GM21381 (cell line): ENCODE measurements around the gene TRMT6.
A peak's percentile ranks its signal among the peaks of the same experiment; 100 is the strongest.

Source experiments
- ATAC-seq: cut with Tn5 transposase; IDR thresholded peaks from one replicate; pipeline ENCODE4 v1.9.1; 2021; ENCODE audit warnings: mild to moderate bottlenecking, moderate library complexity; ENCODE audit not compliant: unreplicated experiment

TRMT6 gene, protein sequence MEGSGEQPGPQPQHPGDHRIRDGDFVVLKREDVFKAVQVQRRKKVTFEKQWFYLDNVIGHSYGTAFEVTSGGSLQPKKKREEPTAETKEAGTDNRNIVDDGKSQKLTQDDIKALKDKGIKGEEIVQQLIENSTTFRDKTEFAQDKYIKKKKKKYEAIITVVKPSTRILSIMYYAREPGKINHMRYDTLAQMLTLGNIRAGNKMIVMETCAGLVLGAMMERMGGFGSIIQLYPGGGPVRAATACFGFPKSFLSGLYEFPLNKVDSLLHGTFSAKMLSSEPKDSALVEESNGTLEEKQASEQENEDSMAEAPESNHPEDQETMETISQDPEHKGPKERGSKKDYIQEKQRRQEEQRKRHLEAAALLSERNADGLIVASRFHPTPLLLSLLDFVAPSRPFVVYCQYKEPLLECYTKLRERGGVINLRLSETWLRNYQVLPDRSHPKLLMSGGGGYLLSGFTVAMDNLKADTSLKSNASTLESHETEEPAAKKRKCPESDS

DNA sequence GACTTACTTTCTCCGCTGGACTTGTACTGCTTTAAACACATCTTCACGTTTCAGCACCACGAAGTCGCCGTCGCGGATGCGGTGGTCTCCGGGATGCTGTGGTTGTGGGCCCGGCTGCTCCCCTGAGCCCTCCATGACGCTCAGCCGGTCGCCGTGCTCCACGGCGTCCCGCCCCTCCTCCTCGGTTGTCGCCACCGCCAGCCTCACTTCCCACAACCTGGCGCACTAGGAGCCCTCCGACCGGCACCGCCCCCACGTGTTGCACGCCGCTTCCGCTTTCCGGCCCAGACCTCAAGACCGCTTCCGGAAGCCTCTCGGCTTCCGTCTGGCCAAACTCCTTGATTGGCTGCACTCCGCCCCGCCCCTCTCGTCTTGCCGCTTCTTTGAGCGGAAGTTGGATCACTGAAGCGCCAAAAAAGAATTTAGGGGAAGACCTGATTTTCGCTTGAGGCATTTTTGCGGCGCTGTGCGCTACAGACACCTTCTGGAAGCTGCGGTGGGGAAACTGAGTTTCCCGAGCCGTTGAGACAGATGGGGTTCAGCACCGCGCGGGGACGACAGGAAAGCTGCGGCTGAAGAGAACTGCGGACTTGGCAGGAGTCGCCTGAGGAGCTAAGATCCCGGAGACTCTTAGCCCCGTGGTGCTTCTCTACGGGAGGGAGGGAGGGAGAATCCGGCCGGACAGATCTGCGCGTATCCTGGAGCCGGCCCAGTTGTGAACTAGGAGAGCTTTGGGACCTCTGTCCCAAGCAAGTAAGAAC, at the start of gene TRMT6, which contains the start of gene MCM8:
TRMT6 (minus strand) TSS at position 263 of the 761 bp plus-strand sequence; CDS start at position 135, 128 bp downstream.
MCM8 (plus strand) TSS at position 382 of the 761 bp plus-strand sequence. CDS start 1,364 bp downstream, outside the sequence.
- ATAC-seq = peak; percentile 96

DNA sequence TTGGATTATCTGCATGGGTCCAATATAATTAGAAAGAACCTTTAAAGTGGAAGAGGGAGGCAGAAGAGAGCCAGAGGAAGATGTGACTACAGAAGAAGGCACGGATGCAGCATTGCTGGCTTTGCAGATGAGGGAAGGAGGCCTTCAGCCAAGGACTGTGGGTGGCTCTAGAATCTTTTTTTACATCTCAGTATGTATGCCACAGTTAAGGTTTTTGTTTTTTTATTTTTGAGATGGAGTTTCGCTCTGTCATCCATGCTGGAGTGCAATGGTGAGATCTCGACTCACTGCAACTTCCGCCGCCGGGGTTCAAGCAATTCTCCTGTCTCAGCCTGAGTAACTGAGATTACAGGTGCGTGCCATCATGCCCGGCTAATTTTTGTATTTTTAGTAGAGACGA, 49.5 kb upstream of the TRMT6 start:
- ATAC-seq = no peak

DNA sequence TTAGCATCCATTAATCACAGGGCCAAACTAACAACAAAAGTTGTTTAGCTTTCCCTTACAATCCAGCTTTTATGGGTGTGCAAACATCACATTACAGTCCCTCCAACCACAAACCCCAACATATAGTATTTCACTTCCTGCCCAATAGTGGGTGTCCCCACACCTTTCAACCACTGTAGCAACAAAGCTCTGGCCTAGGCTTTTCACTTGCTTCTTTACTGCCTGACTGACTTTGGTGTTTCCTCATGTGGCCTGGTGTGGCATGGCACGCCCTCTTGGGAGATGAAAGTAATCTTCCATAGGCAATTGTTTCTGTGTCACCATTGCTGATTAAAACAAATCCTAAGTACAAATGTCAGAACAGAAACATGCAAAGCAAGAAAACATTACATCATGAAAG, 46.4 kb upstream of the TRMT6 start:
- ATAC-seq = peak; percentile 97

DNA sequence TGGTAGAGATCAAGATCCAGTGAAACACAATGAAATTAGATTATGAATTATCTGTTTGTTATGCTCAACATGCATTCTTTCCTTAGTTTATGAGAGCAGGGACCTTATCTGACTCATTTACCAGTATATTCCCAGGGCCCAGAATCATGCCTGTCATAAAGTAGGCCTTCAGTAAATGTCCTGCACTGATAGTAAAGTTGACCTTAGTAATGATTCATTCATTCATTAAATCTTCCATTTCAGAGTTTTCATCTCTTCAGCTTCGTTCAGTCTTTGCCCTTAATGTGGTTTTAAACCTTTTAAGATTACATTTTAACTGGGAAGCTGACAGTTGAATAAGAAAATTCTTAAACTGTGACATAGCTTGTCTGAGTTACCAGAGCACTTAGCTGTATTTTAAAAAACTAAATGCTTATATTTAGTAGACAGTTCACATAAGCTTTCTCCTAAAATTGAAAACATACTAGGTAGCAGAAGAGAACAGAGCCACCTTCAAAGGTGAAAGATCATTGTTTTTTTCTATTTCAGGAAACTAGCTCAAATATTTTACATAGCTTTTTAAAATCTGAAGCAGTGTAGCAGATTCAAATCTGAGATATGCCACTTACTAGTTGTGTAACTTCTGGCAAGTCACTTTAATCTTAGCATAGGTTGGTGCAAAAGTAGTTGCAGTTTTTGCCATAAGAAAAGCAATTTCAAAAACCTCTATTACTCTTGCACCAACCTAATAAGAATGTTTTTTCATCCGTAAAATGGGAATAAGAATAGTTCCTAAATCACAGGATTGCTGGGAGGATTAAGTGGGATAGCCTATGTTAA, 41.5 kb upstream of the TRMT6 start:
- no peak for ATAC-seq

DNA sequence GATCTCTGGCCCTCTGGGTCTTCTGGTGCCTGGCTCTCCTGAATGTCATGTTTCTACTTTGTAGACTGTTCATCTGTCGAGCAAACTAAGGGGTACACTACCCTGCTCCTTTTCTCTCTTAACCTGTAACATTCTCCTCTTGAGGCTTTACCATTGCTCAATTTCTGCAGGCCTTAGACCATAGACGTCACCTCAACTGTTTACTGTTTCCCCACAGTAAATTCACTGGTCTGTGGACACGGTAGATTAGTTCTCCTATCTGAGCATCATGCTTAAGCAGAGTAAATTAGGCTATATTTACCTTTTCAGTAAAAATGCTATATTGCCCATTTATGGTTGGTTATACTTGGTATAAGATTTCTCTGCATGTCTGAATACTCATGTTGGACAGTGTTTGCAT, 40.6 kb upstream of the TRMT6 start:
- no peak for ATAC-seq

DNA sequence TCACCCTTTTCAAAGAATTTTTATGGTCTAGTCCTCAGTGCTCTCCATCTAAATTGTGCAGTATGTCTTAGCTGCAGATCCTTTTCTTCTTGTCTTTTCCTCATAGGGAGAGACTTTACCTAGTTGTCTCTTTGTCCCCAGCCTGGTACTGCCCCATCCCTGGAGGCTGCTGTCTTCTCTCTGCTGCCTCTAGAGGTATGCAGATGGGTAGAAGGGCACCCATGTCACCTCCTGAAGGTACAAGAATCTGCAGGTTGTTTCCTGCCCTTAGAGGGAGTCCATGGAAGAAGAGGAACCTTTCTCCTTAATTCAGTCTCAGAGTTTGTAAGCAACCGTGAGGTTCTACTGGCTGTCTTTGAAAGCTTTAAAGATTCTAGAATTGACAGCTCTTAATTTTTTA, 39.2 kb upstream of the TRMT6 start:
- no peak for ATAC-seq

DNA sequence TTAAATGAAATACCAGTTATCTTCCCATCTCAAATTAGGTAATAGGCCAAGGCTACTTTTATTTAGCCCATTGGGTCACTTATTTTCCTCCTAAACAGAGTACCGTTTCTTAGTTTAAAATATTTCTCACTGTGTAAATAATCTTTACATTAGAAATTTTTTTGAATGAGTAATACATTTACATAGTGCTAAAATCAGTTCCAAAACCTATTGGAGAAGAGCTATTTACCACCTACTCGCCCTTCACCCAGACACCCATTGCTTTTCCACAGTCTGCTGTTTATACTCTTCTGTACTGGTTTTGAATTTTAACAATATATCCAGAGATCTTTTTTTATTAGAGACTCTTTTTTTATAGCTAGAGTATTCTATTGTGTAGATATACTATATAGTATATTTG, 37.0 kb upstream of the TRMT6 start:
- no peak for ATAC-seq

DNA sequence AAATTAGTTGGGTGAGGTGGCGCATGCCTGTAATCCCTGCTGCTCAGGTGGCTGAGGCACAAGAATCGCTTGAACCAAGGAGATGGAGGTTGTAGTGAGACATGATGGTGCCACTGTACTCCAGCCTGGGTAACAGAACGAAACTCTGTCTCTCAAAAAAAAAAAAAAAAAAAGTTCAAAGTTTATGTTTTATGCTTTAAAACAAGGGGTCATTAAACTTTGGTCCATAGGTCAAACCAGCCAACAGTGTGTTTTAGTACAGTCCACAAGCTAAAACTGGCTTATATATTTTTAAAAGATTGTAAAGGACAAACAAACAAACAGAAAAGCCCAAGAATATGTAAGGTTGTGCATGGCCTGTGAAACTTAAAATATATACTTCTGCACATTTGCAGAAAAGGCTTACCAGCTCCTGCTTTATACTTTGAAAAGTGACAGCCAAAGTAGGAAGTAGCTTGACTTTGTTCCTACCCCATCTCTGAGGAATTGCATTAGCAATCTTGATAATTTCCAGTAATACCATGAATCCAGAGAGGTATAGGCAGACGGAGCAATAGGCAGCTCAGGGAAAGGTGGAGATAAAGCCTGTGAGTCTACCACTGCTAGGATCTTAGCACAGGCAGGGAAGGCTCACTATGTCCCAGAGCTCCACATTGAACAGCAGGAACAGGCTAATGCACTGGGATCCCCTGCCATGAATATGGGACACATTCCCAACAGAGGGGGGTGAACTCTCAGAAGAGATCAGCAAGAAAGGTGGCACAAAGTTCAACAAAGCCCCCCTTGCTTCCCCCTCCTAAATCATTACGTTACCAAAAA, 30.6 kb upstream of the TRMT6 start:
- no peak for ATAC-seq

DNA sequence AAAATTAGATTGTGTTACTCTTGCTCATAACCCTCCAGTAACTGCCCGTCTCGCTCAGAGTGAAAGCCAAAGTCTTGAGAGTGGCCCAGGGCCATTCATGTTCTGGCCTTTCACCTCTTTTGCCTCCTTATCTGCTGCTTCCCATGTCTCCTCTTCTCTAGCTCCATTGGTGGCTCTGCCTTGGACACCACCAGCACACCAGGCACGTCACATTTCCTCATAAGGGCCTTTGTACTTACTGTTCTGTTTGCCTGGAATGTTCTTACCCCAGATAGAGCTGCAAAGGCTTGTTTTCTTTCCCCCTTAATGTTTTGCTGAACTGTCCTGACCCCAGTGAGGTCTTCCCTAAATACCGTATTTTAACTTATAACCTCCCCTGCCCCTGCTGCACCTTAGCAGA, 29.5 kb upstream of the TRMT6 start:
- ATAC-seq = no peak

DNA sequence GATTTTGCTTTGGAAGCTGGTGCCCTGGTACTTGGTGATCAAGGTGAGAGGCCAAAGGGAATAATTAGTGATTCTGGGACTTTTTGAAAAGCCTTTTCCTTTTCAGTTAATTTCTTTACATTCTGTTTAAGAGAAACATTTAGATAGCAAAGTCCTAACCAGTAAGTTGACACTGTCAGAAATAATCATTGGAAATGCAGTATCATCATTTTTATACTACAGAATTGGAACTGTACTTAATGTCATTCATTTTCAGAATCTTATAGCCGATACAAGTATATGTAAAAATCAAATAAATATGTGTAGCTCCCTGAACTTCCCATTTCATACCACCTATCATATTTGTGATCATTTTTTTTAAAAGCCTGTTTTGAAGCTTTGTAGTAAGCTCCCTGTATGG, 27.6 kb upstream of the TRMT6 start:
- ATAC-seq = no peak

DNA sequence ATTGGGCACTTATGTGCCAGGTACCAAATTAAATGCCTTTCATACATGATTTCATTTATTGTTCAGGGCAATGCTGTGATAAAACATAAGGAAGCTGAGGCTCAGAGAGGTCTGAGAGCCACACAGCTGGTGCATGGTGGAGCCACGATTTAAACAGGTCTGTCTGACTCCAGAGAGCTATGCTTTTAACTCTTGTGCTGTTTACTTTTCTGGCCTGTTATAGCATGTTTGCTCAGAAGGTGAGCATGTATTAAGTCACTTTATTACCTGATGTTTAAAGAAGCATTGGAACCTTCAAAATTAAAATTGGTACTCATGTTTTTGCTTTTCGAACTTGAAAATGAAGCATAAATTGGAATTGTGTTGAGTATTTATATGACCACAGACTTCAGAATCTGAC, 26.9 kb upstream of the TRMT6 start:
- no peak for ATAC-seq

DNA sequence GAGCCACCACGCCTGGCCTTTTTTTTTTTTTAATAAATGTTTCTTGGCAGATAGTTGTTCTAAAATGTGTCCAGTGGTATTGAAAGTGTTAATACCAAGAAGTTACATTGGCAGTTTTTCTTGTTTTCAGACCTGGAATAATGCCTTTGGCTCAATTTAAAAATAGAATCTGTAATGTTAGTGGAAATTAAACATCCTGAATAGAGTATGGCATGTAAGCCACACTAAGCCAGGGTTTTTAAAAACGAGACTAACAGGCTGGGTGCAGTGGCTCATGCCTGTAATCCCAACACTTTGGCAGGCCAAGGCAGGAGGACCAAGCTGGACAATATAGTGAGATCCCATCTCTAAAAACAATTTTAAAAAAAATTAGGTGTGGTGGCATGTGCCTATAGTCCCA, 25.4 kb upstream of the TRMT6 start:
- ATAC-seq = no peak

DNA sequence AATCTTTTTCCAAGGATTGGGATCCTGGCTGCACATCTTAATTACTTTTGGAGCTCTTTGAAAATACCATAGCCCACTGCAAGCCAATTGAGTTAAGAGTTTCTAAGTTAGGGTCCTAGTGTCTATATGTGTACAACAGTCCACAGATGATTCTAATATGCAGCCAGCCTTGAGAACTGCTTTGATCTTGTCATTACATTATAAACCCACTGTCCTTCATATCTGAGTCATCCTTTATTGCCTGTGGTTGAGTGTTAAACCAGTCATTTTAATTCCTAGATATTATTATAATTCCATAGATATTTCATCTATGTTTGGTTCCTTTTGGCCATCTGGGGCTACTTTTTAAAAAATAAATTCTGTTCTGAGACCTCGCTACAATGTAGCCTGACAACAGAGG, 24.2 kb upstream of the TRMT6 start:
- no peak for ATAC-seq

DNA sequence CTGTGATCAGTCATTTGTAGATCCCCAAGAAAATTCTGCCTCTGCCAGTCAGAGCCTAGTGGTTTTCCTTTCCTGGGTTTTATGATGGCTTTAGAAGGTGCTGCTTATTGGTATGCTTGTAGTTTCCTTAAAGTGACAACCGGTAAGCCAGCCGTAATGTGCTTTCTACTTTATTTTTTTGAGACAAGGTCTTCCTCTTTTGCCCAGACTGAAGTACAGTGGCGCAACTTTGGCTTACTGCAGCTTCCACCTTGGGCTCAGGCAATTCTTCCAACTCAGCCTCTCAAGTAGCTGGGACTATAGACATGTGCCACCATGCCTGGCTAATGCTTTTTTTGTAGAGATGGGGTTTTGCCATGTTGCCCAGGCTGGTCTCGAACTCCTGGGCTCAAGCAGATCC, 23.6 kb upstream of the TRMT6 start:
- no peak for ATAC-seq

DNA sequence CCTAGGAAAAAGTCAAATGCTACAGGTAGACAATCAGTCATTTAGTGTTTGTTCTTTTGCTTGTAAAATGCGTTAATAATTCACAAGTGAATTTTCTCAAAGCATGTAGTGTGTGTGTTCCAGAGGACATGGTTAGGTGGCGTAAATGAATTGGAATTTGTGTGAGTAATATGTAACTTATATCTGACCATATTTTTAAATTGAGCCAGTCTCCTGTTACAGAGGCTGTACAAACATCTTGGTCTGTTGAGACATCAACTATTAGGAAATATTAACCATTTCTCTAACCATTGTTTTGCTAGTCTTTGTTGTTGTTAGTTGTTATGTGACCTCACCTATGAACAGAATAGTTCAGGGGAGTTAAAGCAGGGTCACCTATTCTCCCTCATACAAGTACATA, 22.8 kb upstream of the TRMT6 start:
- ATAC-seq = no peak

DNA sequence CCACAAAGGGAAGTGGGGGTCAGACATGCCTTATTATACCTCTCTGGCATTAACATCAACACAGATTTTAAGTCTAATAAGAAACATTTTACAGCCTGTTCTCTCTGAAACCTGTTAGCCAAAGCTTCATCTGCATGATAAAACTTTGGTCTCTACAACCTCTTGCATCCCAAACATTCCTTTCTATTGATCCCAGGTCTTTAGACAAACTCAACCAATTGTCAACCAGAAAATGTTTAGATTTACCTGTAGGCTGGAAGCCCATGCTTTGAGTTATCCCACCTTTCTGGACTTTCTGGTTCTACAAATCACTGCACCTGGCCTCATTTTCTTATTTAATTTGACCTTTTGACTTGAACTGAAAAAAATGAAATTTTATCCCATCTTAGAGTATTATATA, 20.9 kb upstream of the TRMT6 start:
- ATAC-seq = no peak

DNA sequence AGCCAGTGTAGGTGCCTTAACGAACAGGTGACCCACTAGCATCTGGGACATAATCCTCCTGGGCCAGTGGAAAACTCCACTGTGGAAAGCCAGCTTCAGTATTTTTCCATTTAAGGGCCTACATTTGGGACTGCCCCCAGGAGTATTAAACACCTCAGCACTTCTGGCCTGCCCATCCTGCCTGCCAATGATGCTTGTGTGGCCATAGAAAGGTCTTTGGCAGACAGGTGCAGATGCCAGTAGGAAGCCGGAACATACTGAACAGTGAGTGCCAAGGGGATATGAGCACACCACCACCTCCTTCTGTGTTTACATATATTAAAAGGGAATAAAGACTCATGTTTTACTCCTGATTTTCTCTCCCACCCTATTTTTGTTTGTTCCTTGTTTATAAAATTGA, 20.0 kb upstream of the TRMT6 start:
- no peak for ATAC-seq

DNA sequence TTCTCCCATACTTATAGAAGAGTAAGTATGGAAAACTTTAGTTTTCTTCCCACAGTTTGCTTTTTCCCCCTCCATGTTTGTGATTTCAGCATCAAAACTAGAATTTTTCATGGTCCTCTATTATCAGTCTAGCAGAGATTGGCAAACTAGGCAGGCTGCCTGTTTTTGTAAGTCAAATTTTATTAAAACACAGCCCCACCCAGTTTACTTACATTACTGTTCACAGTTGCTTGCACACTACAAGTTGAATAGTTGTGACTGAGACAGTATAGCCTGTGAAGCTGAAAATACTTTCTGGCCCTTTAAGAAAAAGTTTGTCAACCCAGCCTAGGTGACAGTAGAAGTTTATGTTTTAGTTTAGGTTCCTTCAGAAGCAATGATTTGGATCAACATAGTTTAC, 19.6 kb upstream of the TRMT6 start:
- ATAC-seq = no peak

DNA sequence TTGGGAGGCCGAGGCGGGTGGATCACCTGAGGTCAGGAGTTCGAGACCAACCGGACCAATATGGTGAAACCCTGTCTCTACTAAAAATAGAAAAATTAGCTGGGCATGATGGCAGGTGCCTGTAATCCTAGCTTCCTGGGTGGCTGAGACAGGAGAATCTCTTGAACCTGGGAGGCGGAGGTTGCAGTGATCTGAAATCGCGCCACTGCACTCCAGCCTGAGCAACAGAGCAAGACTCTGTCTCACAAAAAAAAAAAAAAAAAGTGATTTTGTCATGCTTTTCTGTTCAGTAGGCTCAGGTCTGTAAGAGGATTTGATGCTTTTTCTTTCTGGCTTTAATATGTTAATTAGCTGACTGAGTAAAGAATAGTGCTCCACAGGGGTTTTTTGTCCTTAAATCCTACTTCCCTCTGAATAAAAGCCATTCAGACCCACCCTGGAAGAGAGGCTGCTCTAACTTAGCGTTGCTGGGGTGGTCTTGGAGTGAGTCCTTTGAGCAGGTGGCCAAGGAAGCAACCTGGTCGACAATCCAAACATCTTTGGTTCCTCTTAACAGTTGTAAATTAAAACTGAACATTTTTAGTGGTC, 19.1 kb upstream of the TRMT6 start:
- ATAC-seq = no peak

DNA sequence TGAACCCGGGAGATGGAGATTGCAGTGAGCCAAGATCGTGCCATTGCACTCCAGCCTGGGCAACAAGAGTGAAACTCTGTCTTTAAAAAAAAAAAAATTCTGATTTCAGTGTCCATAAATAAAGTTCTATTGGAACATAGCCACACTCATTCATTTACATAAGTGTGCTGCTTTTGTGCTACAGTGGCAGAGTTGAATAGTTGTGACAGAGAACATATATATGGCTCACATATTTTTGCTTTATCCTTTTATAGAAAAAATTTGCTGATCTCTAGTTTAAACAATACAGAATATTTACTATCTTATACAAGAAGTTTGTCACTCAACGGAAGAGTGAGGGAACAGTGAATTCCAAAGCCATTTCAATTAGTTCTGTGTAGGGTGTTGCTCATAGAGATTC, 18.1 kb upstream of the TRMT6 start:
- ATAC-seq = no peak
